SW480 (cell line): ENCODE measurements around the gene PSD.
A peak's percentile ranks its signal among the peaks of the same experiment; 100 is the strongest.

ENCODE experiments used
- DNase-seq: peaks from one replicate; pipeline ENCODE4 v3.0.0-alpha.2; 2016; ENCODE audit warnings: low spot score

Gene PSD

GRCh38 chr10:102420181-102420713, 1.7 kb upstream of the PSD start:
- DNase-seq = no peak

GRCh38 chr10:102419269-102420180, 940 bp upstream of the PSD start:
- DNase-seq = peak; percentile 33

- DNase-seq = no peak
These were observed 1.9 kb downstream of the PSD start for GRCh38 chr10:102416695-102417094.

GRCh38 chr10:102416283-102416682, 2.3 kb downstream of the PSD start:
- no peak for DNase-seq

- no peak for DNase-seq
These were observed 3.8 kb downstream of the PSD start for GRCh38 chr10:102414749-102415148.

- no peak for DNase-seq
These were observed 4.6 kb downstream of the PSD start for GRCh38 chr10:102413806-102414561.

- no peak for DNase-seq
These were observed 5.4 kb downstream of the PSD start for GRCh38 chr10:102413053-102413705.

- DNase-seq = no peak
These were observed 6.3 kb downstream of the PSD start for GRCh38 chr10:102412293-102412692.

GRCh38 chr10:102411341-102412255, 7.0 kb downstream of the PSD start:
- no peak for DNase-seq

- no peak for DNase-seq
These were observed 8.0 kb downstream of the PSD start for GRCh38 chr10:102410429-102411073.

- no peak for DNase-seq
These were observed 8.8 kb downstream of the PSD start for GRCh38 chr10:102409604-102410428.

- peak; percentile 25 for DNase-seq
These were observed 9.6 kb downstream of the PSD start for GRCh38 chr10:102408728-102409603.

GRCh38 chr10:102408131-102408727, 10.4 kb downstream of the PSD start:
- DNase-seq = no peak

- DNase-seq = no peak
These were observed 11.0 kb downstream of the PSD start for GRCh38 chr10:102407425-102408130.

GRCh38 chr10:102406815-102407214, 11.8 kb downstream of the PSD start:
- no peak for DNase-seq

- no peak for DNase-seq
These were observed 13.0 kb downstream of the PSD start for GRCh38 chr10:102405632-102406031.

GRCh38 chr10:102405108-102405571, 13.4 kb downstream of the PSD start:
- no peak for DNase-seq
